Subcutaneous adipose tissue (tissue), 4 donors: ENCODE measurements around the gene ST8SIA2. TPM values are rescaled to one million over a fixed set of nuclear protein-coding genes. Genes with fewer than 3 reads are reported as not detected.

Source experiments
- CTCF ChIP-seq: fragments of 450-650 bp; IDR thresholded peaks from one replicate; pipeline ENCODE4 v1.5.1; 2016; ENCODE audit warnings: low read depth, mild to moderate bottlenecking, control low read depth, antibody characterized with exemption, moderate library complexity
- small RNA-seq: library from RNA; depleted of rRNA; stranded (forward); fragments of <200 nt; gene quantifications from one replicate; pipeline ENCODE3, GENCODE V24; 2016
- total RNA-seq, 4 donors: library from RNA; depleted of rRNA; stranded (reverse); fragments of >200 nt; gene quantifications; one replicate each; pipeline ENCODE4 v1.1.0, GENCODE V29; 2016

ST8SIA2 gene
- total RNA-seq, 4 donors from 2014 or later: not detected

- no peak for TF ChIP-seq CTCF
Observed at GRCh38 chr15:92503889-92504288, 110.2 kb downstream of the ST8SIA2 start.

- no peak for TF ChIP-seq CTCF
Observed at GRCh38 chr15:92505611-92506010, 111.9 kb downstream of the ST8SIA2 start.

DNA sequence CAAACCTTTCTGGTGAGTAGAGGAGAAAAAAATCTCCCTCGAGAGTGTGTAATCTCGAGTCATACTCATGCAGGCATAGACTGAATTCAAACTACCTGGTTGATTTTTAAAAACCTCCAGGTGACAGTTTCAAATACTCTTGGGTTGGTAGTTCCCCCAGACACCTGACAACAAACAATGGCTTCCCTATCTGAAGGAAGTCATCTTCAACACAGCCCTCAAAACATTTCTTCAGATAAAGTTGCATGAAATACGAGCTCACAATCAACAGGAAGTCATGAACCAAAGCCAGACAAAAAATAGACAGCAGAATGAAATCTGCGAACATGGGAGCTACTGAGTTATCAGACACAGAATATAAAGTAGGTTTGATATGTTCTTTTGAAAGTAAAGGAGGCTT lies 112.8 kb downstream of the ST8SIA2 start:
- no peak for TF ChIP-seq CTCF

DNA sequence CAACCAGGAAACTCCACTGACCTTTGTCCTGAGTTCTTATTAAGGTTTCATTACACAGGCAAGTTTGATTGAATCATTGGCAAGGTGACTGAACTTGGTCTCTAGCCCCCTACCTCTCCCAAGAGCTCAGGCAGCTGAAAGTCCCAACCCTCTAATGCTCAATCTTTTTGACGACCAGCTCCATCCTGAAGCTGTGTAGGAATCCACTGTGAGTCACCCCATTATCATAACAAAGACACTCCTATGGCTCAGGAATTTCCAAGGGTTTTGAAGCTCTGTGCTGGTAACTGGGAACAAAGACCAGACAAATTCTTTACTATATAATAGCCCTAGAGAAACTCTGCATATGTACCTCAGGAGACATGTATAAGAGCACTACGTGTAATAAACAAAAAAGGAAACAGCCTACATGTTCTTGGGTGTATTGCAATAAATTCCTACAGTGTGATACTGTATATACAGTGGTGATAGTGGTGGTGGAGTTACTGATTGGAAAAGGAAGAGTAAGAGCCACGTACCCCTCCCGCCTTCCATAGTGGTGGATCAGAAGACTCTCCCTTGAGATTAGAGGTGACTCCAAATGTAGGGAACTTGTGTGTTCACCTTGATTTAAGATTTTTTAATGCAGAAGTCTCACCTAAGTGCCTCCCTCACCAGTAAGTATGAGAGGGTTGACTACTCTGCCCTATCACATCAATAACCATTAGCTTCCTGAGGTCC lies 116.6 kb downstream of the ST8SIA2 start:
- no peak for TF ChIP-seq CTCF

Small RNA genes within 50 kb of the gene (small RNA-seq; reads per million reads assigned to genes)
- gene RF01233: not detected
